GM19035 (cell line): ENCODE measurements around the gene JAKMIP3.

Experiments
- ATAC-seq: cut with Tn5 transposase; IDR thresholded peaks from one replicate; pipeline ENCODE4 v1.9.1; 2021; ENCODE audit not compliant: unreplicated experiment

The JAKMIP3 gene

DNA sequence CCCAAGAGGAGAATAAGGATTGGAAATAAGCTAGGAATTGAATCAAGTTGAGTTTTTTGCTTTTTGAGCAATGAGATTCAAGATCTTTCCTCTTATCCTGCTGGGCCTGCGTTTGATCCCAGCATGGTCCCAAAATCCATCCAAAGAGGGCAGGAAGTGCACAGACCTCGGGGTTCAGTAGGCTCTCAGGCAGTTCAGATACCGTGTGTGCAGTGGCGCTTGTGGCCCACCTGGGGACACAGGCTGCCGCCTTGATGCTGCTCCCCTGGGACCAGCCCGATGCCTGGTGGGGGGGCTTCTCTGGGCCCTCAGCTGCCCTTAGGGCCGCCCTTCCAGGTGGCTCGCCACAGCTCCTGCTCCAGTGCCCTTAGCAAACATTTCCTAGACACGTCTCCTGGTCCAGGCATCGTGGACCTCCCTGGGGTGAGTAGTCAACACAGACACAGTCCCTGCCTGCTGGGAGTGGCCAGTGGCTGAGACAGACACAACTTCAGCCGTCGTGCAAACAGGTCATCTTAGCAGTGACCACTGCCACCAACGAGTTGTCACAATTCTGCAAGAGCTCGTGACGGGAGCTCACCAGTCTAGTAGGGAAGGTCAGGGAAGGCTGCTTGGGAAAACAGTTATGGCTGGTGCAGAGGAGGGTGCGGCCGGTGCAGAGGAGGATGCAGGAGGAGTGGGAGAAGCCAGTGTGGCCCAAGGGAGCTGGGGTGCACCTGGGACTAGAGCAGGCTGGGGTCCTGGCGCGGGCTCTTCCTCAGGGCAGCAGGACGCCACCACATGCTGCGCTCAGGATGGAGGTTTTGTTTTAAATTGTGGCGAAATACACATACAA, 21.7 kb upstream of the JAKMIP3 start:
- ATAC-seq: no peak

DNA sequence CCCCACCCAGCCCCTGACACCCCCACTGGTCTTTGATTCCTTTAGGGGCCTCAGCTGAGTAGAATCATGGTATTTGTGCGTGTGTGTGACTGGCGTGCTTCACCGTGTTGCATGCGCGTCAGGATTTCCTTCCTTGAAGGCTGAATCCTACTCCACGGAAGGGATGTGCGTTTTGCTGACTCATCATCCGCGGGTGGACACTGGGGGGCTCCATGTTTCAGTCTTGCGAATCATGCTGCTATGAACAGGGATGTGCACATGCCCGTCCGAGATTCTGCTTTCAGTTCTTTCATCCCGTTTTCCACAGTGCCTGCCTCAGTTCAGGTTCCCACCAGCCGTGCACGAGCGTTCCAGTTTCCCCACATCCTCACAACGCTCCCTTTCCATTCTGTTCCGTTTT, 20.9 kb upstream of the JAKMIP3 start:
- no peak for ATAC-seq

DNA sequence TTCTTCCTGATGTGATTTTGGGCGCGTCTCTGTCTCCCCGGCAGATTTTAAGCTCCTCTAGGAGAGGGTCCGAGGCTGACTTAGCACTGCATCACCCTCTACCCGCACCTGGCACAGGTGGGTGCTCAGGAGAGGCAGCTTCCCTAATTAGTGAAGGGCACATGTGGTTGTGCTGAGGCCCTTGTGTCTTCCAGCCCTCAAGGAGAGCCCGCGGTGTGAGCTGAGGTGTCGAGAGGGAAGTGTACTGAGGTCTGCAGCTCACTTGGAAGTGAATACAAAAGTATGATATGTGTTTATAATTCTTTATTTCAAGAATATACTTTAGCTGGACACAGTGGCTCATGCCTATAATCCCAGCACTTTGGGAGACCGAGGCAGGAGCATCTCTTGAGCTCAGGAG, 20.4 kb upstream of the JAKMIP3 start:
- ATAC-seq: no peak

DNA sequence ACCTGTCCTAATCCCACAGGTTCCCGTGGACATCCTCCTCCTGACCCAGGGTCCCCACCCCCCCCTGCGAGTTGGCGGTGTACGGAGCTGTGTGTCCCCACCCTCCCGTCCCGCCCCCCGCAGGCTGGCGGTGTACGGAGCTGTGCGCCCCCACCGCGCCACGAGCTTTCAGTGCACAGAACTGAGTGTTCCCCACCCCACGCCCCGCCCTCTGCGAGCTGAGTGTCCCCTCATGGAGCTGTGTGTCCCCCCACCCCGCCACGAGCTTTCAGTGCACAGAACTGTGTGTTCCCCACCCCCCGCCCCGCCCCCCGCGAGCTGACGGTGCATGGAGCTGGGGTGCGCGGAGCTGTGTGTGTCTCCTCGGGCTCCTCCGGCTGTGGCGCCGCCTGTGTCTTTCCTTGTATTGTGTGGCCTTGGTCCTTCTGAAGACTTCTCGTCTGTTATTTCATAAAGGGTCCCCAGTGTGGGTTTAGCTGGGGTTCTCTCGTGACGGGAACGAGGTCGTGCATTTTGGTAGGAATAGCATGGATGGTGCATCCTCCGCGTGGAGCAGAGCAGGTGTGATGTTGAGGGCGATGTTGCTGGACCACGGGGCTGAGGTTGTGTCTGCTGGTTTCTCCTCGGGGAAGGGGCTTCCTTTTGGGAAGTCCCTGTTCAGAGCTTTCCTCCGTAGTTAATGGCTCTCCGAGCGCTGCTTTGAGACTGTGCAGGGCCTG, 18.0 kb upstream of the JAKMIP3 start:
- ATAC-seq: no peak

DNA sequence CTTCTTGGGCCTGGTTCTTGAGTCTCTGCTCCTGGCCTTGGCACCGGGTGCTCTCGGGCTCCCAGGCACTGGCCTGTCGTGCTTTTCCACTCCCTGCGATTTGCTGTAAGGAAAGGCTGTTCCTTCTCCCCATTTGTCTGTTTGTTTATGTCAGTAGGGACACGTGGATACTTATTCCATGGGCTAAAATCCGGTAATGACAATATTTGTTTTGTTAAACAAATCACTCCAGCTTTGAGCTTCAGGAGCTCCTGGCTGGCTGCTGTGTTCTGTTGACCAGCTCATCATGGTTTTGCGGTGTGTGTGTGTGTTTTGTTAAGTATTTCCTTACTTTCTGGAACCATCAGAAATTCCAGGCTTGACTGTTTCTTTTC, 17.5 kb upstream of the JAKMIP3 start:
- ATAC-seq: no peak

DNA sequence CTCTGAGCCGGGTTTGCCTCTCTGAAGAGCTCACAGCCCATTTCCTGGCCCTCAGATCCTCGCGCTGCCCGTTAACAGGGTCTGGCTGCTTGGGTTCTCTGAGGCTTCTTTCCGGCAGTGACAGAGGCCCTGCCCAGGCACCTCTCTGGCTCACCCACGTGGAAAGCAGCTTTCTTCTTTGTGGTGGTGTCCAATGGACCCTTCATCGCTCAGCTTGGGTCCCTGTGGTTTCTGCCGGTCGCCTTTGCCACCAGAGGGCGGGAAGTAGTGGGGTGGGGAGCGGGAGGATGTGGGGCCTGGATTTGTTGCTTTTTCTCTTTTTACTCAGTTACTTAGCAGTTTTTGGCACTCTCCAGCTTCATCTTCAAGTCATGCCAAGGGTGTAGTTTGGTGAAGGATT, 15.6 kb upstream of the JAKMIP3 start:
- ATAC-seq: no peak

DNA sequence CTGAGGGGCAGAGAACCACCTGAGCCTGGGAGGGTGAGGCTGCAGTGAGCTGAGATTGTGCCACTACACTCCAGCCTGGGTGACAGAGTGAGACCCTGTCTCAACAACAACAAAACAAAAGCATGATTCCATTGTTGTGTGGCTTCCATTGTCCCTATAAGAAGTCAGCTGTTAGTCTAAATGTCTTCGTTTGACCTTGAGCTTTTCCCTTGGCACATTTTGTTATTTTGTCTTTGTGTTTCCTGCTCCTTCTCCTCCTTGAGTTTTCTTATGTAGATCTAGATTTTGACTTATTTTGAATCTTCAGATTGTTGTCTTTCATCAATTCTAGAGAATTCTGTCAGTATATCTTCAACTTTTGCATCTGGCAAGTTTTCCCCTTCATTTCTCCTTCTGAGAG, 13.6 kb upstream of the JAKMIP3 start:
- ATAC-seq: no peak

DNA sequence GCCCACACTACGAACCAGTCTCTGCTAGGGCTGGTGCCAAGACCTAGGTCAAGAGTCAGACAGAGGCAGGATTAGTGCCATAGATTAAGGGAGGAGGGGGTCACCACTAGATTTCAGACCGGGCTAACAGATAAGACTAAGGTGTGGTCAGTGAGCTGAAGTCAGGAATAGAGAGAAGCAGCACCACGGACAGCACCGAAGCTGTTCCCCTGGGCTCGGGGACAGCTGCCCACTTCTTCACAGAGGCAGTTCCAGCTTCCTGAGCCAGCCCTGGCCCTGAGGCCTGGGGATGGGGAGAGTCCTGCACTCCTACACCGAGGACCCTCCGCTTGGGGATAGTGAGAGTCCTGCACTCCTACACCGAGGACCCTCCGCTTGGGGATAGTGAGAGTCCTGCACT, 11.2 kb upstream of the JAKMIP3 start:
- ATAC-seq: no peak

DNA sequence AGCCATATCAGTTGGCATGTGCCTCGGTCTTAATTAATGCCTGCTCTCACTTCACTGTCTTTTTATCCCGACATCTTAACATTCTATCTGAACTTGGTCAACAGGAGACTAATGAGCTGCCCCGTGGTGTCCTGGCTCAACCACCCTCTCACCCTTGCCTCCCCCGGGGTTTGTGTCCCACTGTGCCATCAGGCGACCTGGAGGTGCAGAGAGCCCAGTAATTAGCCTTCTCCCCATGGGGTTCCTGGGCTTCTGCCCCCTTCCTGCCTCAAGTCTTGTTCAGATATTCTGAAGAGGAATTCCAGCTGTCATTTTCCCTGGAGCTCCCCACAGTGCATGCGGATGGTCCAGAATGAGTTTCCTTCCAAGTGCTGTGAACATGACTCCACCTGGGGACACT, 10.1 kb upstream of the JAKMIP3 start:
- no peak for ATAC-seq

DNA sequence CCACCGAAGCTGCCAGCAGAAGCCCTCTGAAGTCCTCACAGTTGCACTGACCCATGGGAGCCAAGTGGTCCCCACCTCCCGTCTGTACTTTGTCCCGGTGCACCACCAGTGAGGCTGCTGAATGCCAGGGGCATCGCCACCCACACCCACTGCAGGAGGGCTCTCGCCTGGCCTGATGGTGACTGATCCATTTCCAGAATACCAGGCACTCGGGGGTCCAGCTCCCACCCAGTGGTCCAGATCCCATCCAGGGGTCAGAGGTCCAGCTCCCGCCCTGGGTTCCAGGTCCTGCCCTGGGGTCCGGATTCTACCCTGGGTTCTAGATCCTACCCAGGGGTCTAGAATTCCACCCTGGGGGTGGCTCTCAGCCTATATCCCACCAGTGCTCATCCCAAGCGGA, 9.1 kb upstream of the JAKMIP3 start:
- no peak for ATAC-seq

DNA sequence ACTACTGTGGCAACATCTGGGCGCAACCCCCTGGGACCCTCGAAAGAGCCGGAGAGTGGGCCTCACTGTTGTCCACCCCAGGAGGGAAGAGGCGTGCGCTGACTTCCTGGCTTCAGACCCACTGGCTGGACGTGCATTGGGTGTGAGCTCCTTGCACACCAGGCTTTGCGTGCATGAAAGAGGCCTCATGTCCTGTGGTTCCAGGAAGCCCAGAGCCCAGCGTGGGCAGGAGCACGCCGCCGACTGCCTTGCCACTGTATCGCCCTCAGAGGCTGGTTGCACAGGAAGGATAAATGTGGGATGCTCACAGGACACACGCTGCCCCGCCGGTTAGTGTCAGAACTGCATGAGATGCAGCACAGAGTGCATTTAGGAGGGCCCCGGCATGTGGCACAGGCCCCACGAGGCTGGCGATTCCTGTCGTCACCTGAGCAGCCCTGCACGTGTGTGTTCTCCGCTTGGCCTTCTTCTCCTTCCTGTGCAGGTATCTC, 8.5 kb upstream of the JAKMIP3 start:
- ATAC-seq: no peak

DNA sequence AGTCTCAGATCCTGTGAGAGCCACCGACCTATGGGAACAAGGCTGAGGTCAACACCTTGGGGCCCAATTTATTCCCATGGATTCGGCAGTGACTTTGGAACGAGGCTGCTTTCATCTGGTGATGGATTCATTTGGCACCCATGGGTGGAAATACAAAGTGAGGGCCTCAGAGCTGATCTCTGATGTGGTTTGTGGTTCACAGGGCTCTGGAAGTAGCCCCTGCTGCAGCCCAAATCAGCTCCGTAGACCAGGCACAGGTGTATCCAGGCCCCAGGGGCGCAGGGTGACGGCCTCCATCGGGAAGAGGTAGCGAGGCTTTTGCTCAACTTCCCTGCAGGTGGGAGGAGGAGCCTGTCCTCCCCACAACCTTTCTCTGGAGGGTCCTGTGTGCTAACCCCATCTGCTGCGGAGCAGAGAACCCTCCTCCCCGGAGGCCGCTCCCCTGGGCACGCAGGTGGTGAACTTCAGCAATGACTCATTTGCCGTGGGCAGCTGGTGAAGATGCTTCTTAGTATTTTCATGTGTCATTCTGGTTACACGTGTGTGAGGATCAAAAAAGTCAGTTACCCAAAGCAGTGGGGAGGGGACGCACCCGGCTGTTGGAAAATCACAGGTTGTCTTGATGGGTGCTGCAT, 7.5 kb upstream of the JAKMIP3 start:
- ATAC-seq: no peak

DNA sequence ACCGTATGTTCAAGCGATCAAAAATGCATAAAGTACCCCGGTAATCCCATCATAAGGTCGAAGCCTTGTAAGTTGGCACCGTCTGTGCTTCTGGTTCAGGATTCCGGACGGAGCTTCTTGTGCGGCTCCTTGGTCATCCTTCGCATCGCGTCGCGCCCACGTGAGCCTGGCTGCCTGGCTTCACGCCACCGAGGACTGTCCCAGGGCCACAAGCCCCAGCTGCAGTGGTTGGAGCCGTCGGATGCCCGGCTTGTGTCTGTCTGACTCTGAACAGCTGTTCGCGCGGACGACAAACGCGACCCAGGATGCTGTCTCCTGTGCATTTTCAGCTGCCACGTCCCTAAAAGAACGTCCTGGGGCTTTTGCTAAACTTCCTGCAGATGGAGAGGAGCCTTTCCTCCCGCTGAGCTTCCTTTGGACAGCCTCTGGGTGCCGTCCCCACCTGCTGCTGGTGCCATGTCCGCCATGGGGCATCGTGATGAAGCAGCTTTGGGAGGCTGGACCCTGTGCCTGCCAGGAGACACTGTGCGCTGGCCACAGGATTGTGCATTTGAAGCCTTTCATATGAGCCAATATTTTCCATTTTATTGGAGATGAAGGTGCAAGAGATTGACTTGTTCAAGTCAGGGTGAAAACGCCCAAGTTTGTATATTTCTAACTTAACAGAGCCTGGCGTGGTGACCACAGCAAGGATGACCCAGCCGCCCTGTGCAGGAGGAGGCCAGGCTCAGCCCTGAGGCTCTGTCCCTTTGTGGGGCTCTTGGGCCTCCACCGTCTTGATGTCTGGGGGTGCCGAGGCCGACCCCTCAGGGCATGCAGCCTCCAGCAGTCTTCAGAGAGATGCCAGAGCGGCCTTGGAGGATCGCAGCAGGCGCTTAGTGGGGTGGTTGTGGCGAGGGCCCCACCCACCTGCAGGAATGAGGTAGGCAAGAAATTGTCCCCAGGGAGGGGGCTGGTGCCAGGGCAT, 6.7 kb upstream of the JAKMIP3 start:
- ATAC-seq: no peak

DNA sequence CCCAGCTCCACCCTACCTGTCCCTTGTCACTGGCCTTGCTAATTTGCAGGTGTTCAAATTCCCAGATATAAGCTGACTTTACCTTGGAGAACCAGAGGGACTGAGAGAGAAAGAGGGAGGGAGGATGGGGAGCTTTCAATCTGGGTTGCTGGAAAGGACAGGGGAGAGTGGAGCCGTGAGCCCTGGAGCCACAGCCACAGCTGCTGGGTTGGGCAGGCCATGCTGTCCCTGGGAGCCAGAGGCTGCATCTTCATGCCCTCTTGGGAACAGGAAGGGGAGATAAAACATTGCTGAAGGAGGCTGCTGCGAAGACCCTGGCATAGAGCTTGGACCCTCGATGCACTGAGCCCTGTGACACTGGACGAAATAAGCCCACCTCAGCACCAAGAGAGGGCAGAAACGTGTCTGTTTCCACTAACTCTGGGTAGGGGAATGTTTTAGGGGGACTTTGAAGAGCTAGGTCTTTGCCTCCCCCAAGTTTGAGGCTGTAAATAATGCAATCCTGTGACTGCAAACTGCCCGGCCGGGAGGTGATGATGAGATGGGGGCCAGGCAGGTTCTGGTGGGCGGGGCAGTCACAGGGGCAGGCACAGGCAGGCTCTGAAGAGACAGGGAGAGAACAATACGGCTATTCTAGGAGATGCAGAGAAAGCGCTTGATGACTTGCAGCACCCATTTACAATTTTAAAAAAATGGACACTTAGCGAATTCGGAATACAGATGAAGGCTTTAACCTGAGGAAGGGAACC, 5.8 kb upstream of the JAKMIP3 start:
- no peak for ATAC-seq

DNA sequence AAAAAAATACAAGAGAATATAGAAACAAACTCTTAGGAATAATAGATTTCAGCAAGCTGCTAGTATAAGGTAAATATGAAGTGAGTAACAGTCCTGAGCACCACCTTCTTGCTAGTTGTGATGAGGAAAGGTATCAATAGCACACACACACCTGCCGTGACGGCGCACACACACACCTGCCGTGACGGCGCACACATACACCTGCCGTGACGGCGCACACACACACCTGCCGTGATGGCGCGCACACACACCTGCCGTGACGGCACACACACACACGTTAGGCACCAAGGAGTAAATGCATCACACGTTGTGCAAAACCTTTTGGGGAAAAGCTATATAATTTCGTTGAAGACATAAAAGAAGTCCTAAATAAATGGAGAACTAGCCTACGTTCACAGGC, 4.7 kb upstream of the JAKMIP3 start:
- no peak for ATAC-seq

DNA sequence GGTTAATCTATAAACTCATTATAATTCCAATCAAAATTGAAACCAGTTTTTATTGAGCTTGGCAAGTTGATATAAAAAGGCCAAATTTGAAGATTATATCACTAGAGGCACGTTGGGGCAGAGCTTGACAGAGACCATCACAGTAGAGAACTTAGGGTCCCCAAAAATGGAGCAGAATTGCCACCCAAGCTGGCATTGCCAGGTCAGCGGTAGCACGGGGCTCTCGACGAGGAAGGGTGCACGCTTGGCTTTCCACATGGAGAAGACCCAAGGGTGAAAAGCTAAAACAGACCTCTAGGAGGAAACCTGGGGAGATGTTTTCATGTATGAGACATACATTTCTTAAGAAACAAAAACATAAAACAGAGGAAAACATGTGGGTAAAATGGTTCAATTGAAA, 4.3 kb upstream of the JAKMIP3 start:
- no peak for ATAC-seq

DNA sequence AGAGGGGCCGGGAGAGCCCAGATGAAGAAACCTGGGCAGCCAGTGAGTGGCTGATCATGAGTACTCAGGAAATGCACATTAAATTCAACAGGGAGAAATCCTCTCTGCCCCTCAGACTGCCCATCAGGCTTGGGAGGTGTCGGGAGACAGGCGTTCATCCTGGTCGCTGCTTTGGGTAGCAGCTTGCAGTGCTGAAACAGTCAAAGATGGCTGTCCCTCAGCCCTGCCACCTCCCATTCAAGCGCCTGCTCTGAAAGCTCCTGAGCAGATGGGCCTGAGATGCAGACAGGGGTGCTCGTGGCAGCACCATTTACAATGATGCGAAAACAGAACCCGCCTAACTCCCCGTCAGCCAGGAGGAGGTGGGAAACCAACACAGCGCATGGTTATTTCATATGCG, 3.6 kb upstream of the JAKMIP3 start:
- ATAC-seq: no peak

DNA sequence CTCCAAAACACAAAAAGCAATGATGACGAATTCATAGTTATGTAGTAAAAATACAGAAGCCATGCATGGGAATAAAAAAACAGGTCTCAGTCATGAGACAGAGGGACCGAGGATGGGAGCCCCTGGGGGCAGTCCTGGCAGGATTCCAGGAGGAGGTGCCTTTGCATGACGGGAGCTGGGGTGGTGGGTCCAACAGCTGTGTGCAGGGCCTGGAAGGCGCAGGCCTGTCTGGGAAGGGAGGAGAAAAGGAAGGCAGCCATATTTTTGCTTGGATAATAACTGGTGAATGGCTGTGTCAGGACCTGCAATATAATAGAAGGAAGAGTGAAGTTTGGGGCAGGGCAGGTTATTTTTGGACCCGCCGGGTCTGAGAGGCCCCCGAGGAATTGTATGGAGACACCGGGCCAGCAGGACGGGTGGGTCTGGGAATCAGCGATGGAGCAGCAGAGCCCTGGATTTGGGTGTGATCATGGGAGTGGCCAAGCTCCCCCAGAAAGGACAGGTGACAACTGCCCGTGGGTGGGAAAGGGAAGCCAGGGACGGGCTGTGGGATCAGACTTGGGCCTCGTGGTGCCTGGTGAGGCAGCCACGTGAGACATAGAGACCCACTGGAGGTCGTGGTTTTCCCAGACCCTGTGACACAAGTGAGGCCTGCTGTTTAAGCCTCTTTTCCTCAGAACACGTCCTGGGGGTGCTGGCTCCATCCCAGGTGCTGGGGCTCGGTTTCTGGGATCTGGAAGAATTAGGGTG, 2.9 kb upstream of the JAKMIP3 start:
- no peak for ATAC-seq

DNA sequence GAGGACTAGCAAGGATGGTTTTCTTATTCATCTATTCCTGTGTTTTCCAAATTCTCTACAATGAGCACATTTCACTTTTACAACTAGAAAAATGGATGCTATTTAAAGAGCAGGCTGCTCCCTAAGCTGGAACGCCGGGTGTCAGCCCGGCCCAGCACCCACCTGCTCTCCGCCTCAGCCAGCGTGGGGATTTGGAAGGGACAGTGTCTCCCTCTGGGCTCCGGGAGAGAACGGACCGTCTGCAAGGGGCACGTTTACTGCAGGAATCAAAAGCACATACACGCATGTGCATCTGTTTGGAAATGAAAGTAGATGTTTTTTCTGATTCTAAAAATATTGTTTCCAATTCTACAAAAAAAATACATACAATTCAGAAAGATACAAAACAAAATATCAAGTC, 2.3 kb upstream of the JAKMIP3 start:
- no peak for ATAC-seq
